K562 (cell line): ENCODE data around the gene DNAJC12. TPM values are rescaled to one million over a fixed set of nuclear protein-coding genes. Genes with fewer than 3 reads are reported as not detected.

Experiments
- EGR1 ChIP-seq: fragments of 450-650 bp; conservative IDR thresholded peaks from 2 replicates; pipeline ENCODE4 v1.6.1; 2017; ENCODE audit warnings: mild to moderate bottlenecking
- HIVEP1 ChIP-seq: fragments of 250-450 bp; sonication (Bioruptor Pico); IDR thresholded peaks from 2 replicates; pipeline ENCODE4 v1.4.0; 2020; ENCODE audit warnings: mild to moderate bottlenecking
- JUND ChIP-seq, 2 experiments: IDR thresholded peaks; 2 replicates in 1 of 2; 3 replicates in 1 of 2; pipeline ENCODE4 v1.6.1; 2011; ENCODE audit warnings: borderline replicate concordance in 2 of 2, low read depth in 2 of 2, low read length in 2 of 2, improper control_type of control experiment in 1 of 2, missing biosample characterization in 1 of 2, missing genetic modification characterization in 1 of 2, missing genetic modification reagents in 1 of 2
- NKRF ChIP-seq: fragments of 450-650 bp; IDR thresholded peaks from 2 replicates; pipeline ENCODE4 v1.6.1; 2016; ENCODE audit warnings: borderline replicate concordance
- SMAD1 ChIP-seq: fragments of 150-350 bp; IDR thresholded peaks from 2 replicates; pipeline ENCODE4 v1.6.1; 2014; ENCODE audit warnings: low read length, low read depth; ENCODE audit not compliant: partially characterized antibody
- SMARCE1 ChIP-seq: fragments of 450-650 bp; IDR thresholded peaks from 2 replicates; pipeline ENCODE4 v1.7.1; 2016; ENCODE audit warnings: mild to moderate bottlenecking
- TAL1 ChIP-seq: fragments of 450-650 bp; IDR thresholded peaks from 2 replicates; pipeline ENCODE4 v1.6.1; 2016; ENCODE audit warnings: mild to moderate bottlenecking
- THRB ChIP-seq: fragments of 450-650 bp; formaldehyde crosslinking; conservative IDR thresholded peaks from 2 replicates; pipeline ENCODE4 v1.4.0; 2022; ENCODE audit warnings: mild to moderate bottlenecking, missing genetic modification characterization
- ZBTB40 ChIP-seq, 2 experiments: fragments of 450-650 bp in 1 of 2; sonication (generic) in 1 of 2; formaldehyde crosslinking in 1 of 2; IDR thresholded peaks; 2 replicates each; pipeline versions ENCODE4 v1.7.1 to v1.9.0; 2016 to 2022; ENCODE audit warnings: inconsistent platforms in 1 of 2, mild to moderate bottlenecking in 1 of 2, missing genetic modification reagents in 1 of 2
- ZNF165 ChIP-seq: fragments of 250-450 bp; sonication (Bioruptor Pico); IDR thresholded peaks from 2 replicates; pipeline ENCODE4 v1.4.0; 2020; ENCODE audit warnings: borderline replicate concordance
- polyA plus RNA-seq, 8 experiments: library from polyadenylated mRNA; depleted of rRNA in 4 of 8; stranded (reverse) in 5 of 8; unstranded in 3 of 8; fragments of >200 nt; fragmentation: Nextera tagmentation in 2 of 8; fragmentation: Illumina TruSeq in 1 of 8; extraction: Ambion mirVana in 2 of 8; extraction: Trizol in 1 of 8; gene quantifications; 2 replicates each; pipeline versions ENCODE4 v1.2.1 to v1.2.3, GENCODE V29; 2011 to 2014; ENCODE audit warnings: inconsistent platforms in 1 of 8, missing spikeins in 1 of 8
- total RNA-seq, 7 experiments: library from RNA; depleted of rRNA in 6 of 7; stranded (reverse); fragments of >200 nt in 6 of 7; fragmentation: Illumina TruSeq in 2 of 7; extraction: Trizol in 2 of 7; gene quantifications; 2 replicates each; pipeline versions ENCODE4 v1.2.1 to v1.2.3, GENCODE V29; 2011 to 2021; ENCODE audit warnings: low replicate concordance in 1 of 7
- TF ChIP-seq, protein P1 (sequence below), 2 experiments: fragments of 450-650 bp; conservative IDR thresholded peaks; 2 replicates each; pipeline ENCODE4 v1.6.1; 2017; ENCODE audit warnings: mild to moderate bottlenecking in 2 of 2, moderate library complexity in 2 of 2

The DNAJC12 gene
- total and polyA plus RNA-seq, 9 of the 15 experiments (the other 6 are each of a cell fraction or from before 2014, with no cell fraction given): 7.4 to 95.9 (median 68.5) TPM

DNA sequence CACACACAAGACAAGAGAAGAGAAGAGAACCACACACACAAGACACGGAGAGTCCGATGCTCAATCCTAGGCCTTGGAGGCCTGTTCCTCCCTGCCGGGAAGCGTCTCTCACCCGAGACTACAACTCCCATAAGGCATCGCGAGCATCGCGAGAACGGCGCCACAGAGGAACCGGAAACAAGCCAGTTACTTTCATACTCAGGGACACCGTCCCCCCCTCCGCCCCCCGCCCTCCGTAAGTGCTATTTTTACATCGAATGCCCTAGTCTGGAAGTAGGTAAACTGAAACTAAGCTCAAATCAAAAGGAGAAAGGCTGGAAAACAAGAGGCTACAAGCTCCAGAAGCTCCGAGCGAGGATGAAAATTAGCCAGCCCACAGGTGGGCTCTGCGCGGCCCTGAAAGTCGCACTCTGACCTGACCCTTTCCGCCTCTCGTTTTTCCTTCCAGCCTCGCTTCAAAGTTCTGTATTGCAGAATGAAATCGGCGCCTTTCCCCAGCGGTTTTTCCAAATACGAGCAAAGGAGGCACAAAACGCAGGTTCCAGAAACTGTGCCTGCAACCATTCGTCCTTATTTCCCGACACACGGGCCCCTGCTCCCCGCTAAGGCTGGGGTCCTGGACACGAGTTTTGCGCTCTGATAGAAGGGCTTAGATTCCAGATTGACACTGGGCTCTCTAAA, 11.5 kb upstream of the DNAJC12 start (continued):
- peak; percentile 69; the same call in 1 of the 2 replicates for TF ChIP-seq NKRF
- TF ChIP-seq TAL1: no peak
- peak; percentile 82 for TF ChIP-seq SMAD1
- TF ChIP-seq ZNF165: no peak
- peak; percentile 95 for TF ChIP-seq ZBTB40 (IDR thresholded peaks at IDR 0.05)
- TF ChIP-seq ZBTB40 (CRISPR knock-in tag; IDR thresholded peaks at IDR 0.05): no peak
- 0 out of 2 replicates have a peak, but pooled peaks have one; percentile 25 for TF ChIP-seq HIVEP1 (CRISPR knock-in tag)
- TF ChIP-seq JUND (IDR thresholded peaks at IDR 0.05; ENCODE audit: borderline replicate concordance, low read depth, low read length): peak; percentile 34; the same call in 1 of the 2 replicates
- TF ChIP-seq JUND (tag; IDR thresholded peaks at IDR 0.05; ENCODE audit: borderline replicate concordance, low read depth, low read length): 0 out of 3 replicates have a peak, but pooled peaks have one; percentile 10
- TF ChIP-seq, protein P1, sequence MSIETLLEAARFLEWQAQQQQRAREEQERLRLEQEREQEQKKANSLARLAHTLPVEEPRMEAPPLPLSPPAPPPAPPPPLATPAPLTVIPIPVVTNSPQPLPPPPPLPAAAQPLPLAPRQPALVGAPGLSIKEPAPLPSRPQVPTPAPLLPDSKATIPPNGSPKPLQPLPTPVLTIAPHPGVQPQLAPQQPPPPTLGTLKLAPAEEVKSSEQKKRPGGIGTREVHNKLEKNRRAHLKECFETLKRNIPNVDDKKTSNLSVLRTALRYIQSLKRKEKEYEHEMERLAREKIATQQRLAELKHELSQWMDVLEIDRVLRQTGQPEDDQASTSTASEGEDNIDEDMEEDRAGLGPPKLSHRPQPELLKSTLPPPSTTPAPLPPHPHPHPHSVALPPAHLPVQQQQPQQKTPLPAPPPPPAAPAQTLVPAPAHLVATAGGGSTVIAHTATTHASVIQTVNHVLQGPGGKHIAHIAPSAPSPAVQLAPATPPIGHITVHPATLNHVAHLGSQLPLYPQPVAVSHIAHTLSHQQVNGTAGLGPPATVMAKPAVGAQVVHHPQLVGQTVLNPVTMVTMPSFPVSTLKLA (conservative IDR thresholded peaks at IDR 0.05): peak; percentile 18 to 52; a peak in 2 of 4 replicates
- TF ChIP-seq EGR1: no peak; the same call in 1 of the 2 replicates
- peak; percentile 33; the same call in 1 of the 2 replicates for TF ChIP-seq SMARCE1
- 0 out of 2 replicates have a peak, but pooled peaks have one; percentile 57 for TF ChIP-seq THRB (CRISPR knock-in tag)
